HepG2 (cell line): Measurements from ENCODE around the gene HNRNPR. TPM values are rescaled to one million over a fixed set of nuclear protein-coding genes. Genes with fewer than 3 reads are reported as not detected.

Source experiments
- AGO2 ChIP-seq: fragments of 200-400 bp; formaldehyde crosslinking; optimal IDR thresholded peaks from 2 replicates; pipeline ENCODE3; 2017; ENCODE audit warnings: mild to moderate bottlenecking, low read depth, low read length, moderate library complexity
- ARHGAP35 ChIP-seq: sonication (generic); formaldehyde crosslinking; IDR thresholded peaks from 2 replicates; pipeline ENCODE4 v1.9.0; 2022; ENCODE audit warnings: mild to moderate bottlenecking, inconsistent platforms, moderate library complexity, missing genetic modification reagents, borderline replicate concordance
- CCDC6 ChIP-seq: sonication (generic); formaldehyde crosslinking; IDR thresholded peaks from 2 replicates; pipeline ENCODE4 v1.8.1; 2022; ENCODE audit warnings: mild to moderate bottlenecking, missing genetic modification reagents, moderate library complexity
- IRF2 ChIP-seq: IDR thresholded peaks from 2 replicates; pipeline ENCODE4 v1.6.1; 2018; ENCODE audit warnings: missing genetic modification reagents, missing compliant biosample characterization
- ISL2 ChIP-seq: sonication (generic); formaldehyde crosslinking; IDR thresholded peaks from 2 replicates; pipeline ENCODE4 v1.5.0; 2020; ENCODE audit warnings: missing genetic modification reagents
- KLF6 ChIP-seq: IDR thresholded peaks from 2 replicates; pipeline ENCODE4 v1.8.0; 2016; ENCODE audit warnings: missing biosample characterization, missing genetic modification reagents
- MEIS2 ChIP-seq: sonication (generic); formaldehyde crosslinking; IDR thresholded peaks from 2 replicates; pipeline ENCODE4 v1.9.0; 2021; ENCODE audit warnings: mild to moderate bottlenecking, missing genetic modification reagents
- TBX3 ChIP-seq: fragments of 450-650 bp; IDR thresholded peaks from 2 replicates; pipeline ENCODE4 v1.6.1; 2017; ENCODE audit warnings: antibody characterized with exemption, mild to moderate bottlenecking, inconsistent platforms, borderline replicate concordance
- TEAD2 ChIP-seq: sonication (generic); formaldehyde crosslinking; IDR thresholded peaks from 2 replicates; pipeline ENCODE4 v1.9.0; 2021; ENCODE audit warnings: missing genetic modification reagents
- TFDP1 ChIP-seq: IDR thresholded peaks from 2 replicates; pipeline ENCODE4 v1.6.1; 2016; ENCODE audit warnings: missing compliant biosample characterization, missing genetic modification reagents, borderline replicate concordance
- THYN1 ChIP-seq: sonication (generic); formaldehyde crosslinking; IDR thresholded peaks from 2 replicates; pipeline ENCODE4 v1.8.1; 2023; ENCODE audit warnings: low read depth, mild to moderate bottlenecking, moderate library complexity, missing genetic modification reagents, borderline replicate concordance
- TOE1 ChIP-seq: sonication (generic); formaldehyde crosslinking; IDR thresholded peaks from 2 replicates; pipeline ENCODE4 v1.4.0; 2020; ENCODE audit warnings: mild to moderate bottlenecking, missing genetic modification reagents
- ZC3H4 ChIP-seq: sonication (generic); formaldehyde crosslinking; IDR thresholded peaks from 2 replicates; pipeline ENCODE4 v1.4.0; 2020; ENCODE audit warnings: missing genetic modification reagents, borderline replicate concordance
- ZFP41 ChIP-seq: sonication (generic); formaldehyde crosslinking; IDR thresholded peaks from 2 replicates; pipeline ENCODE4 v1.4.0; 2020; ENCODE audit warnings: mild to moderate bottlenecking, missing genetic modification reagents, borderline replicate concordance
- ZKSCAN5 ChIP-seq: sonication (generic); formaldehyde crosslinking; IDR thresholded peaks from 2 replicates; pipeline ENCODE4 v1.5.1; 2020; ENCODE audit warnings: mild to moderate bottlenecking, missing genetic modification reagents
- ZNF136 ChIP-seq: sonication (generic); formaldehyde crosslinking; IDR thresholded peaks from 2 replicates; pipeline ENCODE4 v1.8.1; 2022; ENCODE audit warnings: low read depth, mild to moderate bottlenecking, moderate library complexity, missing genetic modification reagents
- ZNF17 ChIP-seq: sonication (generic); formaldehyde crosslinking; IDR thresholded peaks from 2 replicates; pipeline ENCODE4 v1.5.0; 2020; ENCODE audit warnings: mild to moderate bottlenecking, missing genetic modification reagents
- polyA plus RNA-seq, 8 experiments: library from polyadenylated mRNA; depleted of rRNA in 3 of 8; stranded (reverse) in 7 of 8; unstranded in 1 of 8; fragments of >200 nt; fragmentation: Illumina TruSeq in 4 of 8; extraction: Trizol in 4 of 8; gene quantifications; 2 replicates each; pipeline versions ENCODE4 v1.2.1 to v1.2.3, GENCODE V29; 2011 to 2016; ENCODE audit warnings: low read depth in 4 of 8, missing spikeins in 1 of 8, mixed read lengths in 1 of 8; ENCODE audit not compliant: insufficient read depth in 1 of 8
- total RNA-seq, 5 experiments: library from RNA; depleted of rRNA; stranded (reverse); fragments of >200 nt; fragmentation: Illumina TruSeq; extraction: Trizol; gene quantifications; 2 replicates each; pipeline ENCODE4 v1.2.3, GENCODE V29; 2016; ENCODE audit warnings: low read depth in 1 of 5
- TF ChIP-seq, protein P1 (sequence below): sonication (generic); formaldehyde crosslinking; IDR thresholded peaks from 2 replicates; pipeline ENCODE4 v1.4.0; 2020; ENCODE audit warnings: missing genetic modification reagents
- TF ChIP-seq, protein P2 (sequence below): fragments of 450-650 bp; IDR thresholded peaks from 2 replicates; pipeline ENCODE4 v1.6.1; 2017; ENCODE audit warnings: mild to moderate bottlenecking
- TF ChIP-seq, protein P3 (sequence below): sonication (generic); formaldehyde crosslinking; IDR thresholded peaks from 2 replicates; pipeline ENCODE4 v1.4.0; 2020; ENCODE audit warnings: missing genetic modification reagents; ENCODE audit errors: not compliant biosample characterization

Gene HNRNPR
- total and polyA plus RNA-seq, 2 of the 13 experiments (the other 11 are each of a cell fraction or from before 2014, with no cell fraction given) = 133 to 216 TPM

GRCh38 chr1:23368562-23369334 lies 24.7 kb upstream of the HNRNPR start (continued):
- TF ChIP-seq, protein P1, sequence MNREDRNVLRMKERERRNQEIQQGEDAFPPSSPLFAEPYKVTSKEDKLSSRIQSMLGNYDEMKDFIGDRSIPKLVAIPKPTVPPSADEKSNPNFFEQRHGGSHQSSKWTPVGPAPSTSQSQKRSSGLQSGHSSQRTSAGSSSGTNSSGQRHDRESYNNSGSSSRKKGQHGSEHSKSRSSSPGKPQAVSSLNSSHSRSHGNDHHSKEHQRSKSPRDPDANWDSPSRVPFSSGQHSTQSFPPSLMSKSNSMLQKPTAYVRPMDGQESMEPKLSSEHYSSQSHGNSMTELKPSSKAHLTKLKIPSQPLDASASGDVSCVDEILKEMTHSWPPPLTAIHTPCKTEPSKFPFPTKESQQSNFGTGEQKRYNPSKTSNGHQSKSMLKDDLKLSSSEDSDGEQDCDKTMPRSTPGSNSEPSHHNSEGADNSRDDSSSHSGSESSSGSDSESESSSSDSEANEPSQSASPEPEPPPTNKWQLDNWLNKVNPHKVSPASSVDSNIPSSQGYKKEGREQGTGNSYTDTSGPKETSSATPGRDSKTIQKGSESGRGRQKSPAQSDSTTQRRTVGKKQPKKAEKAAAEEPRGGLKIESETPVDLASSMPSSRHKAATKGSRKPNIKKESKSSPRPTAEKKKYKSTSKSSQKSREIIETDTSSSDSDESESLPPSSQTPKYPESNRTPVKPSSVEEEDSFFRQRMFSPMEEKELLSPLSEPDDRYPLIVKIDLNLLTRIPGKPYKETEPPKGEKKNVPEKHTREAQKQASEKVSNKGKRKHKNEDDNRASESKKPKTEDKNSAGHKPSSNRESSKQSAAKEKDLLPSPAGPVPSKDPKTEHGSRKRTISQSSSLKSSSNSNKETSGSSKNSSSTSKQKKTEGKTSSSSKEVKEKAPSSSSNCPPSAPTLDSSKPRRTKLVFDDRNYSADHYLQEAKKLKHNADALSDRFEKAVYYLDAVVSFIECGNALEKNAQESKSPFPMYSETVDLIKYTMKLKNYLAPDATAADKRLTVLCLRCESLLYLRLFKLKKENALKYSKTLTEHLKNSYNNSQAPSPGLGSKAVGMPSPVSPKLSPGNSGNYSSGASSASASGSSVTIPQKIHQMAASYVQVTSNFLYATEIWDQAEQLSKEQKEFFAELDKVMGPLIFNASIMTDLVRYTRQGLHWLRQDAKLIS (CRISPR knock-in tag) = peak; percentile 58; the same call in 1 of the 2 replicates
- TF ChIP-seq TEAD2 (CRISPR knock-in tag) (no peak), IRF2 (CRISPR knock-in tag) (no peak; the same call in none of the 2 replicates), ISL2 (CRISPR knock-in tag) (peak; percentile 34; the same call in 1 of the 2 replicates), KLF6 (no peak), ZNF136 (CRISPR knock-in tag) (no peak; the same call in 1 of the 2 replicates), AGO2 (peak; percentile 79), THYN1 (no peak), ARHGAP35 (no peak; the same call in 1 of the 2 replicates), ZKSCAN5 (no peak), CCDC6 (CRISPR knock-in tag) (peak; percentile 74; the same call in 1 of the 2 replicates), ZNF17 (CRISPR knock-in tag) (no peak), TBX3 (no peak), TOE1 (0 out of 2 replicates have a peak, but pooled peaks have one; percentile 24), TFDP1 (CRISPR knock-in tag) (peak; percentile 72; the same call in 1 of the 2 replicates), ZFP41 (CRISPR knock-in tag) (peak; percentile 50; the same call in 1 of the 2 replicates), ZC3H4 (CRISPR knock-in tag) (no peak), MEIS2 (CRISPR knock-in tag) (no peak)
- TF ChIP-seq, protein P2, sequence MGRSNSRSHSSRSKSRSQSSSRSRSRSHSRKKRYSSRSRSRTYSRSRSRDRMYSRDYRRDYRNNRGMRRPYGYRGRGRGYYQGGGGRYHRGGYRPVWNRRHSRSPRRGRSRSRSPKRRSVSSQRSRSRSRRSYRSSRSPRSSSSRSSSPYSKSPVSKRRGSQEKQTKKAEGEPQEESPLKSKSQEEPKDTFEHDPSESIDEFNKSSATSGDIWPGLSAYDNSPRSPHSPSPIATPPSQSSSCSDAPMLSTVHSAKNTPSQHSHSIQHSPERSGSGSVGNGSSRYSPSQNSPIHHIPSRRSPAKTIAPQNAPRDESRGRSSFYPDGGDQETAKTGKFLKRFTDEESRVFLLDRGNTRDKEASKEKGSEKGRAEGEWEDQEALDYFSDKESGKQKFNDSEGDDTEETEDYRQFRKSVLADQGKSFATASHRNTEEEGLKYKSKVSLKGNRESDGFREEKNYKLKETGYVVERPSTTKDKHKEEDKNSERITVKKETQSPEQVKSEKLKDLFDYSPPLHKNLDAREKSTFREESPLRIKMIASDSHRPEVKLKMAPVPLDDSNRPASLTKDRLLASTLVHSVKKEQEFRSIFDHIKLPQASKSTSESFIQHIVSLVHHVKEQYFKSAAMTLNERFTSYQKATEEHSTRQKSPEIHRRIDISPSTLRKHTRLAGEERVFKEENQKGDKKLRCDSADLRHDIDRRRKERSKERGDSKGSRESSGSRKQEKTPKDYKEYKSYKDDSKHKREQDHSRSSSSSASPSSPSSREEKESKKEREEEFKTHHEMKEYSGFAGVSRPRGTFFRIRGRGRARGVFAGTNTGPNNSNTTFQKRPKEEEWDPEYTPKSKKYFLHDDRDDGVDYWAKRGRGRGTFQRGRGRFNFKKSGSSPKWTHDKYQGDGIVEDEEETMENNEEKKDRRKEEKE = no peak
- TF ChIP-seq, protein P3, sequence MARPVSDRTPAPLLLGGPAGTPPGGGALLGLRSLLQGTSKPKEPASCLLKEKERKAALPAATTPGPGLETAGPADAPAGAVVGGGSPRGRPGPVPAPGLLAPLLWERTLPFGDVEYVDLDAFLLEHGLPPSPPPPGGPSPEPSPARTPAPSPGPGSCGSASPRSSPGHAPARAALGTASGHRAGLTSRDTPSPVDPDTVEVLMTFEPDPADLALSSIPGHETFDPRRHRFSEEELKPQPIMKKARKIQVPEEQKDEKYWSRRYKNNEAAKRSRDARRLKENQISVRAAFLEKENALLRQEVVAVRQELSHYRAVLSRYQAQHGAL (CRISPR knock-in tag) = peak; percentile 21
